ENCODE results near the gene TNFRSF18.

Gene TNFRSF18

GRCh38 chr1:1168451-1169411 lies 37.7 kb downstream of the TNFRSF18 start:
- Histone ChIP-seq H3K27me3 (ENCODE audit: insufficient read depth, low read length) (no peaks in the 10 kb centered on the region), H3K36me3 (ENCODE audit: insufficient read depth, low read length) (no peaks in the 10 kb centered on the region), H3K9ac (ENCODE audit: low read depth, low read length) (no peak overlapping the region), H3K27ac (ENCODE audit: low read depth, low read length) (no peak overlapping the region), H3K4me3 (ENCODE audit: low read length) (no peak overlapping the region), H3K4me1 (ENCODE audit: insufficient read depth, low read length) (peaks cover 12% of the 10 kb centered on the region; the same call in 1 of the 2 replicates), H3K9me3 (ENCODE audit: insufficient read depth, low read depth, low read length) (no peaks in the 10 kb centered on the region)
- 90% methylated on average over 37 of the region's 37 CpGs for WGBS

- H3K27me3 ChIP-seq (ENCODE audit: insufficient read depth, low read length), result no peaks in the 10 kb centered on the region
- H3K4me3 ChIP-seq (ENCODE audit: low read length), result no peak overlapping the region
- no peak overlapping the region for H3K27ac ChIP-seq (ENCODE audit: low read depth, low read length)
- WGBS, result 93% methylated on average over 36 of the region's 36 CpGs
- H3K36me3 ChIP-seq (ENCODE audit: insufficient read depth, low read length), result no peaks in the 10 kb centered on the region
- no peak overlapping the region for H3K9ac ChIP-seq (ENCODE audit: low read depth, low read length)
- peaks cover 7% of the 10 kb centered on the region; the same call in 1 of the 2 replicates for H3K4me1 ChIP-seq (ENCODE audit: insufficient read depth, low read length)
- H3K9me3 ChIP-seq (ENCODE audit: insufficient read depth, low read depth, low read length), result no peaks in the 10 kb centered on the region
Measured at GRCh38 chr1:1167841-1168450, 38.4 kb downstream of the TNFRSF18 start.

- Histone ChIP-seq H3K27me3 (ENCODE audit: insufficient read depth, low read length) (no peaks in the 10 kb centered on the region), H3K9me3 (ENCODE audit: insufficient read depth, low read depth, low read length) (no peaks in the 10 kb centered on the region), H3K4me3 (ENCODE audit: low read length) (no peak overlapping the region), H3K4me1 (ENCODE audit: insufficient read depth, low read length) (peaks cover 7% of the 10 kb centered on the region; the same call in 1 of the 2 replicates), H3K27ac (ENCODE audit: low read depth, low read length) (no peak overlapping the region), H3K9ac (ENCODE audit: low read depth, low read length) (no peak overlapping the region), H3K36me3 (ENCODE audit: insufficient read depth, low read length) (no peaks in the 10 kb centered on the region)
- WGBS, result 90% methylated on average over 20 of the region's 20 CpGs
Measured at GRCh38 chr1:1167398-1167821, 39.0 kb downstream of the TNFRSF18 start.

GRCh38 chr1:1166642-1167397 lies 39.6 kb downstream of the TNFRSF18 start:
- H3K27ac ChIP-seq (ENCODE audit: low read depth, low read length), result no peak overlapping the region
- no peaks in the 10 kb centered on the region for H3K9me3 ChIP-seq (ENCODE audit: insufficient read depth, low read depth, low read length)
- peaks cover 7% of the 10 kb centered on the region; the same call in 1 of the 2 replicates for H3K4me1 ChIP-seq (ENCODE audit: insufficient read depth, low read length)
- no peaks in the 10 kb centered on the region for H3K27me3 ChIP-seq (ENCODE audit: insufficient read depth, low read length)
- no peaks in the 10 kb centered on the region for H3K36me3 ChIP-seq (ENCODE audit: insufficient read depth, low read length)
- H3K4me3 ChIP-seq (ENCODE audit: low read length), result no peak overlapping the region
- H3K9ac ChIP-seq (ENCODE audit: low read depth, low read length), result no peak overlapping the region
- WGBS, result 89% methylated on average over 44 of the region's 44 CpGs

- WGBS, result 90% methylated on average over 23 of the region's 23 CpGs
- Histone ChIP-seq H3K27ac (ENCODE audit: low read depth, low read length) (no peak overlapping the region), H3K4me1 (ENCODE audit: insufficient read depth, low read length) (peaks cover 7% of the 10 kb centered on the region; the same call in 1 of the 2 replicates), H3K9ac (ENCODE audit: low read depth, low read length) (no peak overlapping the region; the same call in 1 of the 2 replicates), H3K36me3 (ENCODE audit: insufficient read depth, low read length) (no peaks in the 10 kb centered on the region), H3K9me3 (ENCODE audit: insufficient read depth, low read depth, low read length) (no peaks in the 10 kb centered on the region), H3K27me3 (ENCODE audit: insufficient read depth, low read length) (no peaks in the 10 kb centered on the region), H3K4me3 (ENCODE audit: low read length) (no peak overlapping the region)
Measured at GRCh38 chr1:1165900-1166421, 40.4 kb downstream of the TNFRSF18 start.

- Histone ChIP-seq H3K36me3 (ENCODE audit: insufficient read depth, low read length) (no peaks in the 10 kb centered on the region), H3K27me3 (ENCODE audit: insufficient read depth, low read length) (no peaks in the 10 kb centered on the region), H3K27ac (ENCODE audit: low read depth, low read length) (no peak overlapping the region), H3K9ac (ENCODE audit: low read depth, low read length) (no peak overlapping the region; the same call in 1 of the 2 replicates), H3K9me3 (ENCODE audit: insufficient read depth, low read depth, low read length) (no peaks in the 10 kb centered on the region), H3K4me1 (ENCODE audit: insufficient read depth, low read length) (peaks cover 7% of the 10 kb centered on the region; the same call in 1 of the 2 replicates), H3K4me3 (ENCODE audit: low read length) (no peak overlapping the region)
- WGBS, result 87% methylated on average over 12 of the region's 12 CpGs
Measured at GRCh38 chr1:1165485-1165884, 40.9 kb downstream of the TNFRSF18 start.

GRCh38 chr1:1164701-1165451 lies 41.5 kb downstream of the TNFRSF18 start:
- H3K36me3 ChIP-seq (ENCODE audit: insufficient read depth, low read length), result no peaks in the 10 kb centered on the region
- H3K27me3 ChIP-seq (ENCODE audit: insufficient read depth, low read length), result no peaks in the 10 kb centered on the region

GRCh38 chr1:1164361-1164700 lies 42.1 kb downstream of the TNFRSF18 start:
- Histone ChIP-seq H3K27ac (ENCODE audit: low read depth, low read length) (no peak overlapping the region; the same call in 1 of the 2 replicates), H3K36me3 (ENCODE audit: insufficient read depth, low read length) (no peaks in the 10 kb centered on the region), H3K9me3 (ENCODE audit: insufficient read depth, low read depth, low read length) (no peaks in the 10 kb centered on the region), H3K9ac (ENCODE audit: low read depth, low read length) (no peak overlapping the region), H3K4me1 (ENCODE audit: insufficient read depth, low read length) (peaks cover 7% of the 10 kb centered on the region; the same call in 1 of the 2 replicates), H3K4me3 (ENCODE audit: low read length) (no peak overlapping the region), H3K27me3 (ENCODE audit: insufficient read depth, low read length) (no peaks in the 10 kb centered on the region)
- 81% methylated on average over 26 of the region's 26 CpGs for WGBS

More at GRCh38 chr1:1164701-1165451, 41.5 kb downstream of the TNFRSF18 start:
- Histone ChIP-seq H3K9me3 (ENCODE audit: insufficient read depth, low read depth, low read length) (no peaks in the 10 kb centered on the region), H3K9ac (ENCODE audit: low read depth, low read length) (no peak overlapping the region), H3K4me1 (ENCODE audit: insufficient read depth, low read length) (peaks cover 7% of the 10 kb centered on the region; the same call in 1 of the 2 replicates), H3K4me3 (ENCODE audit: low read length) (no peak overlapping the region), H3K27ac (ENCODE audit: low read depth, low read length) (no peak overlapping the region; the same call in none of the 2 replicates)
- 68% methylated on average over 48 of the region's 48 CpGs for WGBS

GRCh38 chr1:1163538-1164070 lies 42.8 kb downstream of the TNFRSF18 start:
- 94% methylated on average over 33 of the region's 33 CpGs for WGBS
- H3K9ac ChIP-seq (ENCODE audit: low read depth, low read length), result no peak overlapping the region
- H3K27ac ChIP-seq (ENCODE audit: low read depth, low read length), result no peak overlapping the region
- H3K9me3 ChIP-seq (ENCODE audit: insufficient read depth, low read depth, low read length), result no peaks in the 10 kb centered on the region
- H3K4me1 ChIP-seq (ENCODE audit: insufficient read depth, low read length), result peaks cover 8% of the 10 kb centered on the region; the same call in 1 of the 2 replicates
- no peaks in the 10 kb centered on the region for H3K36me3 ChIP-seq (ENCODE audit: insufficient read depth, low read length)
- H3K27me3 ChIP-seq (ENCODE audit: insufficient read depth, low read length), result no peaks in the 10 kb centered on the region
- H3K4me3 ChIP-seq (ENCODE audit: low read length), result no peak overlapping the region

Measured in HUES64 (cell line).